ENCODE data around the gene SECTM1. TPM values are rescaled to one million over a fixed set of nuclear protein-coding genes. Genes with fewer than 3 reads are reported as not detected.

SECTM1 gene
- total and polyA plus RNA-seq, 9 of the 15 experiments (the other 6 are each of a cell fraction or from before 2014, with no cell fraction given) = 0.11 to 0.46 (median 0.18) TPM; not detected in 6

GRCh38 chr17:82338858-82339633, 5.5 kb upstream of the SECTM1 start (continued):
- no peak for TF ChIP-seq TAF1 (IDR thresholded peaks at IDR 0.05; ENCODE audit: control insufficient read depth, extremely low read depth, insufficient read depth, low read length, severe bottlenecking)
- TF ChIP-seq FOXA1 (IDR thresholded peaks at IDR 0.05; ENCODE audit: borderline replicate concordance) = no peak
- TF ChIP-seq E2F8 (IDR thresholded peaks at IDR 0.05; ENCODE audit: low read depth, partially characterized antibody) = no peak
- TF ChIP-seq POLR2G (IDR thresholded peaks at IDR 0.05; ENCODE audit: low read depth, low read length) = peak; percentile 41; the same call in 1 of the 2 replicates
- 0 out of 2 replicates have a peak, but pooled peaks have one; percentile 45 for TF ChIP-seq HIVEP1 (CRISPR knock-in tag; IDR thresholded peaks at IDR 0.05)
- no peak for TF ChIP-seq ZNF165 (CRISPR knock-in tag; IDR thresholded peaks at IDR 0.05; ENCODE audit: borderline replicate concordance)
- TF ChIP-seq E2F4 (CRISPR knock-in tag; IDR thresholded peaks at IDR 0.05; ENCODE audit: low read depth) = no peak
- TF ChIP-seq FOXP4 (CRISPR knock-in tag; IDR thresholded peaks at IDR 0.05; ENCODE audit: borderline replicate concordance) = no peak
- TF ChIP-seq KDM2B (CRISPR knock-in tag; IDR thresholded peaks at IDR 0.05) = no peak
- no peak for TF ChIP-seq PHF20 (IDR thresholded peaks at IDR 0.05; ENCODE audit: partially characterized antibody)
- TF ChIP-seq THRB (CRISPR knock-in tag; conservative IDR thresholded peaks at IDR 0.05) = no peak
- TF ChIP-seq, protein P1, sequence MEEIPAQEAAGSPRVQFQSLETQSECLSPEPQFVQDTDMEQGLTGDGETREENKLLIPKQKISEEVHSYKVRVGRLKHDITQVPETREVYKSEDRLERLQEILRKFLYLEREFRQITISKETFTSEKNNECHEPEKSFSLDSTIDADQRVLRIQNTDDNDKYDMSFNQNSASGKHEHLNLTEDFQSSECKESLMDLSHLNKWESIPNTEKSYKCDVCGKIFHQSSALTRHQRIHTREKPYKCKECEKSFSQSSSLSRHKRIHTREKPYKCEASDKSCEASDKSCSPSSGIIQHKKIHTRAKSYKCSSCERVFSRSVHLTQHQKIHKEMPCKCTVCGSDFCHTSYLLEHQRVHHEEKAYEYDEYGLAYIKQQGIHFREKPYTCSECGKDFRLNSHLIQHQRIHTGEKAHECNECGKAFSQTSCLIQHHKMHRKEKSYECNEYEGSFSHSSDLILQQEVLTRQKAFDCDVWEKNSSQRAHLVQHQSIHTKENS (CRISPR knock-in tag; IDR thresholded peaks at IDR 0.05) = no peak
- TF ChIP-seq E2F6 (IDR thresholded peaks at IDR 0.05; ENCODE audit: borderline replicate concordance in 1 of 2, extremely low read depth in 1 of 2, insufficient read depth in 1 of 2, insufficient read length in 1 of 2, low read depth in 1 of 2, low read length in 1 of 2, poor library complexity in 1 of 2, severe bottlenecking in 1 of 2) = peak; percentile 54 to 59
- TF ChIP-seq KDM5B (IDR thresholded peaks at IDR 0.05; ENCODE audit: insufficient replicate concordance, low read depth, low read length) = peak; percentile 76
